MCF 10A (cell line): ENCODE measurements around the gene HK1. TPM values are rescaled to one million over a fixed set of nuclear protein-coding genes. Genes with fewer than 3 reads are reported as not detected.

ENCODE experiments used
- BruUV-seq: library from RNA; stranded (reverse); fragments of 400-500 nt; replicated peaks from 2 replicates; lab custom pipeline; 2021; lab: Mats Ljungman, UMichigan
- CTCF ChIA-PET: fragments of 300-600 bp; sonication (Branson Sonifier 250); formaldehyde crosslinking; extraction: SDS; loops from one replicate; lab custom pipeline; 2021; ENCODE audit warnings: antibody characterized with exemption, inconsistent platforms; lab: Yijun Ruan, JAX
- POLR2A ChIA-PET: fragments of 300-600, 350-650 bp; sonication (Branson Sonifier 250); formaldehyde crosslinking; extraction: SDS; loops from one replicate; lab custom pipeline; 2020; ENCODE audit warnings: antibody characterized with exemption, inconsistent platforms; lab: Yijun Ruan, JAX
- DNase-seq: peaks from one replicate; pipeline ENCODE4 v3.0.0-alpha.2; 2018; ENCODE audit not compliant: unreplicated experiment
- H3K27ac Mint-ChIP-seq: one replicate; pipeline ENCODE4 v1.8.0; 2022; ENCODE audit warnings: mild to moderate bottlenecking, low read depth, mixed read lengths; ENCODE audit not compliant: unreplicated experiment
- H3K27me3 Mint-ChIP-seq: one replicate; pipeline ENCODE4 v1.8.0; 2022; ENCODE audit warnings: mixed read lengths; ENCODE audit not compliant: insufficient read depth, unreplicated experiment
- H3K36me3 Mint-ChIP-seq: one replicate; pipeline ENCODE4 v1.8.0; 2022; ENCODE audit warnings: mild to moderate bottlenecking, moderate library complexity, mixed read lengths; ENCODE audit not compliant: insufficient read depth, unreplicated experiment
- H3K4me1 Mint-ChIP-seq: one replicate; pipeline ENCODE4 v1.8.0; 2022; ENCODE audit warnings: mixed read lengths; ENCODE audit not compliant: insufficient read depth, unreplicated experiment
- H3K4me3 Mint-ChIP-seq: one replicate; pipeline ENCODE4 v1.8.0; 2022; ENCODE audit warnings: mild to moderate bottlenecking, moderate library complexity, mixed read lengths; ENCODE audit not compliant: unreplicated experiment
- H3K9me3 Mint-ChIP-seq: one replicate; pipeline ENCODE4 v1.8.0; 2022; ENCODE audit warnings: mixed read lengths; ENCODE audit not compliant: unreplicated experiment
- CTCF ChIP-seq: fragments of 200-600 bp; IDR thresholded peaks from one replicate; pipeline ENCODE4 v1.8.0; 2022; ENCODE audit warnings: antibody characterized with exemption, mild to moderate bottlenecking; ENCODE audit not compliant: unreplicated experiment
- intact Hi-C: fragments of 100-400 bp; cut with micrococcal nuclease; formaldehyde crosslinking; loops from 2 replicates; pipeline ENCODE4 v1.14.1; 2022
- total RNA-seq: library from RNA; stranded (reverse); gene quantifications from 2 replicates; pipeline ENCODE4 v1.2.3, GENCODE V29; 2022

HK1 gene
- total RNA-seq, 1 experiment from 2014 or later: 134 TPM

- TF ChIP-seq CTCF: no peak
- no peaks in the 10 kb centered on the region for H3K9me3 Mint-ChIP-seq
- peaks cover 5% of the 10 kb centered on the region for H3K4me1 Mint-ChIP-seq
- no peak overlapping the region for H3K27ac Mint-ChIP-seq
- no peak for DNase-seq
- ChIA-PET CTCF (interaction anchor here (0.7 to 1.1 kb wide), 2 partner anchors 19 to 86 kb away, joined by 3 to 4 read pairs; no protein-coding TSS in a partner anchor), POLR2A (no interaction called here)
- intact Hi-C loops: no loop called here
- no TSS peak for BruUV-seq
- no peak overlapping the region for H3K4me3 Mint-ChIP-seq
- H3K27me3 Mint-ChIP-seq: no peaks in the 10 kb centered on the region
- no peaks in the 10 kb centered on the region for H3K36me3 Mint-ChIP-seq
Measured at GRCh38 chr10:69419744-69420126, 141.4 kb downstream of the HK1 start.

GRCh38 chr10:69421611-69422308, 143.5 kb downstream of the HK1 start:
- POLR2A ChIA-PET: interaction anchor here (0.8 kb wide), 1 partner anchor 12 kb away, joined by 3 read pairs; no protein-coding TSS in a partner anchor
- H3K4me3 Mint-ChIP-seq: no peak overlapping the region
- no peak overlapping the region for H3K27ac Mint-ChIP-seq

GRCh38 chr10:69422676-69423075, 144.4 kb downstream of the HK1 start:
- Mint-ChIP-seq H3K36me3 (no peaks in the 10 kb centered on the region), H3K27ac (no peak overlapping the region), H3K27me3 (no peaks in the 10 kb centered on the region), H3K4me3 (no peak overlapping the region), H3K4me1 (peaks cover 12% of the 10 kb centered on the region), H3K9me3 (no peaks in the 10 kb centered on the region)
- DNase-seq: no peak
- ChIA-PET POLR2A (no interaction called here), CTCF (interaction anchor here (0.9 to 2.8 kb wide), 4 partner anchors 62 to 219 kb away, joined by 3 to 14 read pairs (median 4); no protein-coding TSS in a partner anchor)
- intact Hi-C loops: no loop called here
- no peak for TF ChIP-seq CTCF
- BruUV-seq: no TSS peak

More at GRCh38 chr10:69421611-69422308, 143.5 kb downstream of the HK1 start:
- CTCF ChIA-PET: interaction anchor here (0.7 to 2.8 kb wide), 7 partner anchors 31 to 366 kb away, joined by 3 to 14 read pairs (median 4); no protein-coding TSS in a partner anchor
- Mint-ChIP-seq H3K27me3 (no peaks in the 10 kb centered on the region), H3K4me1 (peaks cover 12% of the 10 kb centered on the region), H3K9me3 (no peaks in the 10 kb centered on the region), H3K36me3 (no peaks in the 10 kb centered on the region)
- BruUV-seq: no TSS peak
- no peak for TF ChIP-seq CTCF
- no peak for DNase-seq
- intact Hi-C loops: no loop called here

- H3K4me3 Mint-ChIP-seq: no peak overlapping the region
- POLR2A ChIA-PET: interaction anchor here (0.6 to 1.4 kb wide), 2 partner anchors 14 to 976 kb away, joined by 3 to 11 read pairs; no protein-coding TSS in a partner anchor
- CTCF ChIA-PET: interaction anchor here (1.1 to 3.8 kb wide), 4 partner anchors 28 to 212 kb away, joined by 3 to 45 read pairs (median 6); no protein-coding TSS in a partner anchor
- BruUV-seq: no TSS peak
- DNase-seq: no peak
- TF ChIP-seq CTCF: no peak
- no peaks in the 10 kb centered on the region for H3K9me3 Mint-ChIP-seq
- H3K36me3 Mint-ChIP-seq: no peaks in the 10 kb centered on the region
- no peaks in the 10 kb centered on the region for H3K27me3 Mint-ChIP-seq
- H3K4me1 Mint-ChIP-seq: peaks cover 12% of the 10 kb centered on the region
- intact Hi-C loops: loop anchor here (5.0 kb wide), 1 partner anchor 212 kb away; no protein-coding TSS in a partner anchor
- H3K27ac Mint-ChIP-seq: no peak overlapping the region
Measured at GRCh38 chr10:69425041-69425440, 146.7 kb downstream of the HK1 start.
